Measurements from ENCODE around the gene TSPAN9. TPM values are rescaled to one million over a fixed set of nuclear protein-coding genes. Genes with fewer than 3 reads are reported as not detected.

The TSPAN9 gene
- total RNA-seq, 2 donors from 2014 or later = 14.0 to 18.5 TPM

- Histone ChIP-seq H3K4me3 (no peak overlapping the region), H3K36me3 (replicated peaks in 1 of 2; ENCODE audit: insufficient read depth in 1 of 2, low read depth in 2 of 2) (no peaks in the 10 kb centered on the region), H3K27me3 (no peaks in the 10 kb centered on the region), H3K27ac (no peak overlapping the region), H3K4me1 (peaks cover 5% of the 10 kb centered on the region), H3K9me3 (no peaks in the 10 kb centered on the region)
- ATAC-seq (no peak), DNase-seq (no peak)
- 94 to 95% methylated on average over 13 of the region's 13 CpGs for WGBS, 2 donors
- TF ChIP-seq CTCF (IDR thresholded peaks at IDR 0.05) (no peak), POLR2A (IDR thresholded peaks at IDR 0.05) (no peak)
- intact Hi-C loops (cut with DNase I) = no loop called here
Measured at GRCh38 chr12:3145033-3145432, 67.9 kb downstream of the TSPAN9 start.

- TF ChIP-seq CTCF (IDR thresholded peaks at IDR 0.05) (no peak), POLR2A (IDR thresholded peaks at IDR 0.05) (no peak)
- WGBS, 2 donors = 87 to 100% methylated on average over 6 to 20 of the region's 22 CpGs
- H3K4me1 ChIP-seq = peaks cover 12% of the 10 kb centered on the region
- no peaks in the 10 kb centered on the region for H3K27me3 ChIP-seq
- no peak overlapping the region for H3K4me3 ChIP-seq
- ATAC-seq = no peak
- intact Hi-C loops (cut with DNase I) = no loop called here
- H3K36me3 ChIP-seq (replicated peaks in 1 of 2; ENCODE audit: insufficient read depth in 1 of 2, low read depth in 2 of 2) = no peaks in the 10 kb centered on the region
- DNase-seq = no peak
- no peaks in the 10 kb centered on the region for H3K9me3 ChIP-seq
- no peak overlapping the region for H3K27ac ChIP-seq
Measured at GRCh38 chr12:3145546-3146310, 68.5 kb downstream of the TSPAN9 start.

GRCh38 chr12:3147260-3147659 lies 70.1 kb downstream of the TSPAN9 start:
- intact Hi-C loops (cut with DNase I) = no loop called here
- no peaks in the 10 kb centered on the region for H3K27me3 ChIP-seq
- WGBS, 2 donors = 89 to 90% methylated on average over 7 to 15 of the region's 15 CpGs
- DNase-seq (no peak), ATAC-seq (no peak)
- no peaks in the 10 kb centered on the region for H3K9me3 ChIP-seq
- H3K4me3 ChIP-seq = no peak overlapping the region
- TF ChIP-seq POLR2A (IDR thresholded peaks at IDR 0.05) = no peak
- no peak for TF ChIP-seq CTCF (IDR thresholded peaks at IDR 0.05)
- no peaks in the 10 kb centered on the region for H3K36me3 ChIP-seq (replicated peaks in 1 of 2; ENCODE audit: insufficient read depth in 1 of 2, low read depth in 2 of 2)
- H3K27ac ChIP-seq = no peak overlapping the region
- peaks cover 26% of the 10 kb centered on the region for H3K4me1 ChIP-seq

- Histone ChIP-seq H3K4me1 (peaks cover 27% of the 10 kb centered on the region), H3K27me3 (no peaks in the 10 kb centered on the region), H3K4me3 (no peak overlapping the region), H3K36me3 (replicated peaks in 1 of 2; ENCODE audit: insufficient read depth in 1 of 2, low read depth in 2 of 2) (no peaks in the 10 kb centered on the region), H3K9me3 (no peaks in the 10 kb centered on the region), H3K27ac (no peak overlapping the region)
- TF ChIP-seq CTCF (IDR thresholded peaks at IDR 0.05) = no peak
- WGBS, 2 donors = 76 to 79% methylated on average over 12 to 15 of the region's 16 CpGs
- intact Hi-C loops (cut with DNase I) = no loop called here
- ATAC-seq = no peak
- DNase-seq = no peak
Measured at GRCh38 chr12:3148366-3149000, 71.3 kb downstream of the TSPAN9 start.

All from body of pancreas (tissue), 4 donors.